Erythroblast (primary cell): ENCODE measurements around the gene PGP.
"Not testable (repeated sequence)": the region's sequence is repeated elsewhere in the genome, so short reads cannot be mapped to it uniquely, and the experiment has no call there.

Experiments
- DNase-seq, 2 experiments: peaks; one replicate each; lab custom pipeline; 2025; lab: John Stamatoyannopoulos, UW
- GATA1 ChIP-seq: IDR thresholded peaks from 2 replicates; pipeline ENCODE4 v1.6.1; 2011; ENCODE audit warnings: low read depth, mild to moderate bottlenecking, control low read depth, low read length, moderate library complexity
- POLR2A ChIP-seq: IDR thresholded peaks from 2 replicates; pipeline ENCODE4 v1.6.1; 2011; ENCODE audit warnings: mild to moderate bottlenecking, low read length

The PGP gene

GRCh38 chr16:2243781-2244180 lies 29.1 kb upstream of the PGP start:
- DNase-seq: no peak
- TF ChIP-seq POLR2A (no peak), GATA1 (no peak)

GRCh38 chr16:2243031-2243528 lies 28.4 kb upstream of the PGP start:
- DNase-seq: peak; percentile 34 to 37
- TF ChIP-seq POLR2A: no peak
- no peak for TF ChIP-seq GATA1

GRCh38 chr16:2242598-2242997 lies 28.0 kb upstream of the PGP start:
- no peak for TF ChIP-seq POLR2A
- no peak for TF ChIP-seq GATA1
- no peak for DNase-seq

- DNase-seq: not testable (repeated sequence)
These were observed 25.7 kb upstream of the PGP start for GRCh38 chr16:2240331-2240730.

- DNase-seq: no peak
These were observed 24.4 kb upstream of the PGP start for GRCh38 chr16:2238838-2239675.

GRCh38 chr16:2238150-2238837 lies 23.7 kb upstream of the PGP start:
- TF ChIP-seq GATA1 (no peak), POLR2A (no peak)
- DNase-seq: no peak

More at GRCh38 chr16:2238838-2239675, 24.4 kb upstream of the PGP start:
- TF ChIP-seq GATA1: no peak
- no peak for TF ChIP-seq POLR2A

- no peak for TF ChIP-seq GATA1
- TF ChIP-seq POLR2A: no peak
- no peak for DNase-seq
These were observed 23.0 kb upstream of the PGP start for GRCh38 chr16:2237493-2238149.

- no peak for DNase-seq
- no peak for TF ChIP-seq POLR2A
- no peak for TF ChIP-seq GATA1
These were observed 22.5 kb upstream of the PGP start for GRCh38 chr16:2237102-2237482.

- no peak for TF ChIP-seq GATA1
- no peak for TF ChIP-seq POLR2A
- DNase-seq: no peak
These were observed 21.9 kb upstream of the PGP start, which contains the start of gene DNASE1L2 for GRCh38 chr16:2236337-2237101. Gene DNASE1L2 (plus strand): TSS chr16:2236444. CDS start chr16:2236817, 373 bp downstream.

- TF ChIP-seq GATA1: no peak
- no peak for TF ChIP-seq POLR2A
- DNase-seq: no peak
These were observed 21.2 kb upstream of the PGP start for GRCh38 chr16:2235695-2236336.

GRCh38 chr16:2235234-2235651 lies 20.6 kb upstream of the PGP start:
- DNase-seq: no peak
- TF ChIP-seq GATA1 (no peak), POLR2A (no peak)

GRCh38 chr16:2234813-2235170 lies 20.2 kb upstream of the PGP start:
- DNase-seq: no peak
- TF ChIP-seq GATA1: no peak
- no peak for TF ChIP-seq POLR2A
